ENCODE measurements around the gene BPIFA1. TPM values are rescaled to one million over a fixed set of nuclear protein-coding genes. Genes with fewer than 3 reads are reported as not detected.

Gene BPIFA1
- total RNA-seq, 2 donors from 2014 or later: not detected

DNA sequence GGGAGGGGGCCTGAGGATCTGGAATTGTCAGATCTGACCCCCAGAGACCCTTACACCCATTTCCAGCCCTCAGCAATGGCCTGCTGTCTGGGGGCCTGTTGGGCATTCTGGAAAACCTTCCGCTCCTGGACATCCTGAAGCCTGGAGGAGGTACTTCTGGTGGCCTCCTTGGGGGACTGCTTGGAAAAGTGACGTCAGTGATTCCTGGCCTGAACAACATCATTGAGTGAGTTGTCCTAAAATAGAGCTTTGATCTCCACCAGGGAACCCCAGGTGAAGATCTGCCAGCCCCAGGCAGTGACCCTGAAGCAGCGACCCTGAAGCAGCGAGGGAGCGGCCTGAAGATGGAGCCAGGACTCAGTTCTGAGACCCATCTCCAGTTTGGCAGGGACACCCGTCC is 2.2 kb downstream of the BPIFA1 start:
- Histone ChIP-seq H3K4me1 (ENCODE audit: control insufficient read depth in 1 of 2, low read depth in 2 of 2) (no peaks in the 10 kb centered on the region), H3K36me3 (no peaks in the 10 kb centered on the region), H3K27me3 (replicated peaks; ENCODE audit: insufficient read depth) (no peaks in the 10 kb centered on the region), H3K9me3 (no peaks in the 10 kb centered on the region), H3K27ac (no peak overlapping the region), H3K4me3 (no peak overlapping the region)
- DNase-seq (ENCODE audit: low spot score) (no peak), ATAC-seq (ENCODE audit: insufficient number of reproducible peaks, low FRiP score, low read depth) (no peak)
- TF ChIP-seq, protein P1, sequence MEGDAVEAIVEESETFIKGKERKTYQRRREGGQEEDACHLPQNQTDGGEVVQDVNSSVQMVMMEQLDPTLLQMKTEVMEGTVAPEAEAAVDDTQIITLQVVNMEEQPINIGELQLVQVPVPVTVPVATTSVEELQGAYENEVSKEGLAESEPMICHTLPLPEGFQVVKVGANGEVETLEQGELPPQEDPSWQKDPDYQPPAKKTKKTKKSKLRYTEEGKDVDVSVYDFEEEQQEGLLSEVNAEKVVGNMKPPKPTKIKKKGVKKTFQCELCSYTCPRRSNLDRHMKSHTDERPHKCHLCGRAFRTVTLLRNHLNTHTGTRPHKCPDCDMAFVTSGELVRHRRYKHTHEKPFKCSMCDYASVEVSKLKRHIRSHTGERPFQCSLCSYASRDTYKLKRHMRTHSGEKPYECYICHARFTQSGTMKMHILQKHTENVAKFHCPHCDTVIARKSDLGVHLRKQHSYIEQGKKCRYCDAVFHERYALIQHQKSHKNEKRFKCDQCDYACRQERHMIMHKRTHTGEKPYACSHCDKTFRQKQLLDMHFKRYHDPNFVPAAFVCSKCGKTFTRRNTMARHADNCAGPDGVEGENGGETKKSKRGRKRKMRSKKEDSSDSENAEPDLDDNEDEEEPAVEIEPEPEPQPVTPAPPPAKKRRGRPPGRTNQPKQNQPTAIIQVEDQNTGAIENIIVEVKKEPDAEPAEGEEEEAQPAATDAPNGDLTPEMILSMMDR (IDR thresholded peaks at IDR 0.05): no peak

DNA sequence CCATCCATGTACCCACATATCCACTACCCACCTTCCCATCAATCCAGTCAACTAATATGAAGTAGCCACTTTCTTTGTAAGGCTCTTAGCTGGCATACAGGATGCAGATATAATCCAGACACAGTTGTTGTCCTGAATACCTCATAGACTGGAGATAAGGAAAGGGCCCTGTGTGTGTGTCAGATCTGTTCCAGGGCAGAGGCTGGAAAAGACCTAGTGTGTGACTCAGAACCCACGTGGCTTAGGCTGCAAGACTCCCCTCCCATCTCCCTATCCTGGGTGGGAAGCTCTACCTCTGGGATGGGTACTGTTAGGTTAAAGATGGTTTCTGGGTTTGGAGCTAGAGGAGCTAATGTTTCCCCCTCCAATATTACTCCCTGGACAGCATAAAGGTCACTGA is 3.6 kb downstream of the BPIFA1 start:
- ATAC-seq (ENCODE audit: insufficient number of reproducible peaks, low FRiP score, low read depth): no peak
- DNase-seq (ENCODE audit: low spot score): no peak
- Histone ChIP-seq H3K4me1 (ENCODE audit: control insufficient read depth in 1 of 2, low read depth in 2 of 2) (no peaks in the 10 kb centered on the region), H3K27me3 (replicated peaks; ENCODE audit: insufficient read depth) (no peaks in the 10 kb centered on the region), H3K4me3 (no peak overlapping the region), H3K27ac (no peak overlapping the region), H3K9me3 (no peaks in the 10 kb centered on the region), H3K36me3 (no peaks in the 10 kb centered on the region)
- TF ChIP-seq, protein P1 (IDR thresholded peaks at IDR 0.05): no peak

DNA sequence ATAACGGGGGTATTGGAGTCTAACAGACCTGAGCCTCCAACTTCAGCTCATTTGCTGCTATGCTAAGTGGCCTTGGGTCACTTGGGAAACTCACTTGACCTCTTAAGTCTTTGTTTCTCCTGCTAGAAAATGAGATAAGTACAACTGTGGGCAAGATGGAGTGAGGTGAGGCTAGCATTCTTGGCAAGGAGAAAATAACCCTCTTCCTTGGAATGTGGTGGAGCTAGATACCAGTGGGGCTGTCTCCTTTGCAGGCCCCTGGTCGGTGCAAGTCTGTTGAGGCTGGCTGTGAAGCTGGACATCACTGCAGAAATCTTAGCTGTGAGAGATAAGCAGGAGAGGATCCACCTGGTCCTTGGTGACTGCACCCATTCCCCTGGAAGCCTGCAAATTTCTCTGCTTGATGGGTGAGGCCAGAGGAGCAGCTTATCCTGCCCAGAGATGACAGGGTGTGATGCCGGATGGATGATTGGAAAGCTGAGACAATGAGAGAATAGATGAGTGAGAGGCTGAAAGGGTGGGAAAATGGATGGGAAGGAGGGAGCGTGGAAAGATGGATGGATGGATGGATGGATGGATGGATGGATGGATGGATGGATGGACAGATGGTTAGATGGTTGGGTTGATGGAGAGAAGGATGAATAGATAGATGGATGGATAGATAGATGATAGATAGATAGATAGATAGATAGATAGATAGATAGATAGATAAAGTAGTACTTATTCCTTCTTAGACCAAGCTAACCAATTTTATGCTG is 4.4 kb downstream of the BPIFA1 start:
- H3K4me3 ChIP-seq: no peak overlapping the region
- no peak for DNase-seq (ENCODE audit: low spot score)
- H3K4me1 ChIP-seq (ENCODE audit: control insufficient read depth in 1 of 2, low read depth in 2 of 2): no peaks in the 10 kb centered on the region
- ATAC-seq (ENCODE audit: insufficient number of reproducible peaks, low FRiP score, low read depth): no peak
- TF ChIP-seq, protein P1 (IDR thresholded peaks at IDR 0.05): no peak
- H3K27me3 ChIP-seq (replicated peaks; ENCODE audit: insufficient read depth): no peaks in the 10 kb centered on the region
- no peaks in the 10 kb centered on the region for H3K36me3 ChIP-seq
- H3K27ac ChIP-seq: no peak overlapping the region
- no peaks in the 10 kb centered on the region for H3K9me3 ChIP-seq

DNA sequence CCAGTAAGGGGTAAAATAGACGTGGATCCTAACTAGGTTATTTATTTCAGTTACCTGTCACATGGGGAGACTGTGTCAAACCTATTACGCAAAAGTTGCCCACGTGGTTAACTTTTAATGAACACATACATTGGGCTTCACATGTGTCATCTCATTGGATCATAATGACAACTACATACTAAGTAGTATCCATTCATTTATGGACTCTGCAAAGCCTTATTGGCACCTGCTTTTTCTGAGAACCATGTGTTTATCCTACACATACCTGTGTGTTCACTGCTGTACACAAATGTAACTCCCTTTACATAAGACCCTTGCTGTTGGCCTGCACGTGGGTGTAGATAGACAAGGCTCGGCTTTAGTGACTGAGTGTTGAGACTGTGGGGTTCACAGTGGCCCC is 5.1 kb downstream of the BPIFA1 start:
- no peak for DNase-seq (ENCODE audit: low spot score)
- no peak overlapping the region for H3K27ac ChIP-seq
- H3K27me3 ChIP-seq (replicated peaks; ENCODE audit: insufficient read depth): no peaks in the 10 kb centered on the region
- no peaks in the 10 kb centered on the region for H3K4me1 ChIP-seq (ENCODE audit: control insufficient read depth in 1 of 2, low read depth in 2 of 2)
- no peaks in the 10 kb centered on the region for H3K36me3 ChIP-seq
- ATAC-seq (ENCODE audit: insufficient number of reproducible peaks, low FRiP score, low read depth): no peak
- H3K9me3 ChIP-seq: no peaks in the 10 kb centered on the region
- TF ChIP-seq, protein P1 (IDR thresholded peaks at IDR 0.05): no peak
- H3K4me3 ChIP-seq: no peak overlapping the region

DNA sequence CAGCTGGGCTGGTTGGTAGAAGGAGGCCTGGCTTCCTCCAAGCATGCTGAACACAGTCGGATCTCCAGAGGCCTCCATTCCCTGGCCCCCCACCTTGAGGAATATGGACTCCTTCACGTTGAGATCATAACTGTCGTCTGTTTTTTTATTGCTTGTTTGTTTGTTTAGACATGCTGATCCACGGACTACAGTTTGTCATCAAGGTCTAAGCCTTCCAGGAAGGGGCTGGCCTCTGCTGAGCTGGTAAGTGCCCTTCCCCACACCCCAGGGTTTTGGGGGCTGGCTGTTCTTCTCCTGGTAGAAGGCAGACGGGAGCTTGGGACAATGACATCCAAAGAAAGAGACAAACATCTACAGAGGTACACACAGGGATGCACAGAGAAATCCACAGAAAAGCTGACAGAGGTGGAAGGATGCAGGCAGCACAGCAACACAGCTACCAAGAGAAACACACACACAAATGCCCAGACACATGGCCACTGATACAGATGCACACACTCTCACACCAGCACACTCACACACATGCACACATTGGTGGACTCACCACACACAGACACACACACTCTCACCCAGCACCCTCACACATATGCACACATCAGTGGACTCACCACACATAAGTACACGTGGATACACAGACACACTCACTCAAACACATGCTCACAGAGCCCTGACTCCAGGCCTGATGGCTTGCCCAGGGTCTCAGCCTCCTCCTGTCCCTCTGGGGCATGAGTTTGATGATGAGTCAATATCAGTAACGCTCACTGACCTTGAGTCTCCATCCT is 6.7 kb downstream of the BPIFA1 start:
- H3K4me3 ChIP-seq: no peak overlapping the region

More for the DNA sequence above, 6.7 kb downstream of the BPIFA1 start:
- TF ChIP-seq, protein P1 (IDR thresholded peaks at IDR 0.05): no peak
- Histone ChIP-seq H3K27ac (no peak overlapping the region), H3K4me1 (ENCODE audit: control insufficient read depth in 1 of 2, low read depth in 2 of 2) (no peaks in the 10 kb centered on the region), H3K36me3 (no peaks in the 10 kb centered on the region), H3K9me3 (no peaks in the 10 kb centered on the region), H3K27me3 (replicated peaks; ENCODE audit: insufficient read depth) (no peaks in the 10 kb centered on the region)
- DNase-seq (ENCODE audit: low spot score): no peak
- ATAC-seq (ENCODE audit: insufficient number of reproducible peaks, low FRiP score, low read depth): no peak
